ENCODE measurements around the gene ATAD3C.

- TF ChIP-seq E2F6 (IDR thresholded peaks at IDR 0.05) (no peak), CTCF (IDR thresholded peaks at IDR 0.05; ENCODE audit: control extremely low read depth in 1 of 3, insufficient read depth in 1 of 3, low read depth in 1 of 3, low read length in 3 of 3) (no peak), JUN (IDR thresholded peaks at IDR 0.05; ENCODE audit: low read depth, low read length) (no peak), TAF1 (IDR thresholded peaks at IDR 0.05; ENCODE audit: low read depth, low read length) (no peak), TEAD4 (IDR thresholded peaks at IDR 0.05; ENCODE audit: low read depth, low read length) (no peak), POLR2AphosphoS5 (IDR thresholded peaks at IDR 0.05; ENCODE audit: low read depth, low read length) (no peak), SP1 (IDR thresholded peaks at IDR 0.05; ENCODE audit: low read depth, low read length) (no peak), SUZ12 (IDR thresholded peaks at IDR 0.05; ENCODE audit: low read length) (no peak), TCF12 (IDR thresholded peaks at IDR 0.05; ENCODE audit: low read depth, low read length) (no peak), EP300 (IDR thresholded peaks at IDR 0.05; ENCODE audit: borderline replicate concordance in 1 of 2, low read depth in 2 of 2, low read length in 2 of 2) (no peak)
These were observed 10.7 kb upstream of the ATAD3C start for GRCh38 chr1:1438531-1439381.

Data from H1 (cell line).